GM06990 (cell line): ENCODE measurements around the gene SRGAP1.

Experiments
- DNase-seq: peaks from one replicate; pipeline ENCODE4 v3.0.0-alpha.2; 2011; ENCODE audit not compliant: insufficient read length; ENCODE audit errors: extremely low read depth
- H3K27me3 ChIP-seq: replicated peaks from 2 replicates; pipeline ENCODE4 v1.6.0; 2011; ENCODE audit warnings: low read length; ENCODE audit not compliant: control insufficient read depth, insufficient read depth
- H3K36me3 ChIP-seq: 2 replicates; pipeline ENCODE4 v1.5.1; 2011; ENCODE audit warnings: low read length; ENCODE audit not compliant: control insufficient read depth, insufficient read depth
- H3K4me3 ChIP-seq: replicated peaks from 2 replicates; pipeline ENCODE4 v1.5.1; 2011; ENCODE audit warnings: low read depth, mild to moderate bottlenecking, control low read depth, low read length
- TF ChIP-seq, protein P1 (sequence below): IDR thresholded peaks from 2 replicates; pipeline ENCODE4 v1.5.1; 2011; ENCODE audit warnings: low read length, control low read depth, mild to moderate bottlenecking, inconsistent platforms; ENCODE audit not compliant: insufficient read depth, poor library complexity, severe bottlenecking

SRGAP1 gene

DNA sequence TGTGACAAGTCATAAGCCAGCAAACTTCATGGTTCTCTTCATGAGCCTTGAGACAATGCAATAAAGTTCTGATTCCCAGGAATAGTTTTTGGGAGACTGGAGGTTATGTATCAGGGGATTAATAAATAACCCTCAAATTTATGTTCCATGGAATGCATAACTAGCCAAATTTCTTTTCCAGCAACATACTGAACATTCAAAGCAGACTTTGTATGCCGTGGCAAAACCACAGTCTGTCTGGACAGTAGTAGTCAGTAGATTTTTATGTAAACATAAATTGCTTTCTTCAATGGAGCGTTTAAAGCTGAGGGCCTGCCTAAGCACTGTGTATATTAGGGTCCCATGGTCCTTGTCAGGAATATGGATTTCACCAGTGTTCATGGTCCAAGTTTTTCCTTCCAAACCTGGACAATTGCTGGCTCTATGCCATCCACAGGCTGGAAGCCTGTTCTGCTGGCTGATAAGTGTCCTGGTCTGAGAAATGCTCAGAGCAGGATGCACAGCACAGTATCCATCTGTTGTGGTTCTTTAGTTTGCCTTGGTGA is 144.9 kb downstream of the SRGAP1 start:
- no peaks in the 10 kb centered on the region for H3K36me3 ChIP-seq
- no peak overlapping the region for H3K4me3 ChIP-seq
- H3K27me3 ChIP-seq = no peaks in the 10 kb centered on the region; the same call in 1 of the 2 replicates
- TF ChIP-seq, protein P1, sequence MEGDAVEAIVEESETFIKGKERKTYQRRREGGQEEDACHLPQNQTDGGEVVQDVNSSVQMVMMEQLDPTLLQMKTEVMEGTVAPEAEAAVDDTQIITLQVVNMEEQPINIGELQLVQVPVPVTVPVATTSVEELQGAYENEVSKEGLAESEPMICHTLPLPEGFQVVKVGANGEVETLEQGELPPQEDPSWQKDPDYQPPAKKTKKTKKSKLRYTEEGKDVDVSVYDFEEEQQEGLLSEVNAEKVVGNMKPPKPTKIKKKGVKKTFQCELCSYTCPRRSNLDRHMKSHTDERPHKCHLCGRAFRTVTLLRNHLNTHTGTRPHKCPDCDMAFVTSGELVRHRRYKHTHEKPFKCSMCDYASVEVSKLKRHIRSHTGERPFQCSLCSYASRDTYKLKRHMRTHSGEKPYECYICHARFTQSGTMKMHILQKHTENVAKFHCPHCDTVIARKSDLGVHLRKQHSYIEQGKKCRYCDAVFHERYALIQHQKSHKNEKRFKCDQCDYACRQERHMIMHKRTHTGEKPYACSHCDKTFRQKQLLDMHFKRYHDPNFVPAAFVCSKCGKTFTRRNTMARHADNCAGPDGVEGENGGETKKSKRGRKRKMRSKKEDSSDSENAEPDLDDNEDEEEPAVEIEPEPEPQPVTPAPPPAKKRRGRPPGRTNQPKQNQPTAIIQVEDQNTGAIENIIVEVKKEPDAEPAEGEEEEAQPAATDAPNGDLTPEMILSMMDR = no peak
- no peak for DNase-seq

DNA sequence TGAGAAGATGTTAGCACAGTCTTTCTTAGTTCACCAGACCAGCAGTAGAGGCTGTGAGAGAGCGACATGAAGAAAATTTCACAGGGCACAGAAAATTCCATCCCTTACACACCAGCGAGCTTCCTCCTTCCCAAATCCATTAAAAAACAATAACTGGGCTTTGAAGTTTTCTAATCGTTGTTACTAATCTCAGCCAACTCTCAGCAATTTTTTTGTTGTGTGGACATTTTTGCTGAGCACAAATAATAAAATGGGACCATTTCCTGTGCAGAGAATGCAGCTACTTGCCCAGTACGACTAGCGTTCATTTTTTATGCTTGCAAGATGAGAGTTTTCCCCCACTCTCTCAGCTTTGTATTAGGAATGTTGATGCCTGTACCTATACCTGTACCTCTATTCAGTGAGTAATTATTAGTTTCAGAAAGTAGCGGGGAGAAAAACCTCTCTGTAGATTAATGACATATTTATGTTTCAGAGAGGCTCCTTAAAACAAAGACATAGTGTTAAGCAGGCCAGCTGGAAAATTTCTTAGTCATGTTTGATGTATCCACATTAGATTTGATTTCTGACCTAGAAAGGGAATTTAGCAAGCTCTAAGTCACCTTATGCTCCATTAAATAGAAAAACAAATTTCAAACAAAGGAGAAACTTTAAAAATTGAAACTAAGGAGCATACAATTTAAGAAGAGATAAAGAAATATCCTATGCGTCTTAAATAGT is 146.5 kb downstream of the SRGAP1 start:
- Histone ChIP-seq H3K36me3 (no peaks in the 10 kb centered on the region), H3K4me3 (no peak overlapping the region), H3K27me3 (no peaks in the 10 kb centered on the region; the same call in 1 of the 2 replicates)
- DNase-seq = no peak
- TF ChIP-seq, protein P1 = no peak

DNA sequence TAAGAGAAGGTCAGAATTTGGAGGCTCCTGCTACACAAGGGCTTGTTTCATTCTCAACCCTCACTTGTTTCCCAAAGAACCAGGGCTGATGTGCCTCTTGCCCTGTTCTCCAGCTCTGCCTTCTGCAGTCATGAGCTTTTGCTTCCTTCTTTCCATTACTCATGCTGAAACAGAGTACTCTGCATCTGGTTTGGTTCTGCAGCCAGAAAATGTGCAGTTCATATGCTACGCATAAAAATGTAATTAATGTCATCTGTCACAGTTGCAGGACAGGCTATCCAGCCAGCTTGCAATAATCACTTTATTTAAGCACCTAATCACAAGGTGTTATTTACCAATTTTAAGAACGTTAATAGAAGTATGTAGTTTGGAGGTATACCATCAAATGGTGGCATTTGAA is 150.2 kb downstream of the SRGAP1 start:
- Histone ChIP-seq H3K27me3 (no peaks in the 10 kb centered on the region; the same call in 1 of the 2 replicates), H3K4me3 (no peak overlapping the region), H3K36me3 (no peaks in the 10 kb centered on the region)
- TF ChIP-seq, protein P1 = no peak
- no peak for DNase-seq

GRCh38 chr12:63995512-63995911 is 151.0 kb downstream of the SRGAP1 start:
- DNase-seq = no peak
- no peaks in the 10 kb centered on the region for H3K36me3 ChIP-seq
- H3K4me3 ChIP-seq = no peak overlapping the region
- no peaks in the 10 kb centered on the region; the same call in 1 of the 2 replicates for H3K27me3 ChIP-seq
- TF ChIP-seq, protein P1 = no peak

- DNase-seq = no peak
- Histone ChIP-seq H3K27me3 (no peaks in the 10 kb centered on the region; the same call in 1 of the 2 replicates), H3K36me3 (no peaks in the 10 kb centered on the region), H3K4me3 (no peak overlapping the region)
- TF ChIP-seq, protein P1 = no peak
Measured at GRCh38 chr12:63996556-63996955, 152.1 kb downstream of the SRGAP1 start.
